HFFc6 (cell line): Measurements from ENCODE around the gene CYP2C19. TPM values are rescaled to one million over a fixed set of nuclear protein-coding genes. Genes with fewer than 3 reads are reported as not detected.
"Not testable (repeated sequence)": the region's sequence is repeated elsewhere in the genome, so short reads cannot be mapped to it uniquely, and the experiment has no call there.

Experiments used
- DNase-seq: peaks from one replicate; pipeline ENCODE4 v3.0.0-alpha.2; 2018
- H3K27ac Mint-ChIP-seq: 2 replicates; pipeline ENCODE4 v1.8.0; 2020; ENCODE audit warnings: mild to moderate bottlenecking, mixed read lengths
- H3K27me3 Mint-ChIP-seq: 2 replicates; pipeline ENCODE4 v1.8.0; 2021; ENCODE audit warnings: mild to moderate bottlenecking, moderate library complexity, mixed read lengths; ENCODE audit not compliant: insufficient read depth
- H3K36me3 Mint-ChIP-seq: 2 replicates; pipeline ENCODE4 v1.8.0; 2021; ENCODE audit warnings: low read depth, mixed read lengths
- H3K4me1 Mint-ChIP-seq: 2 replicates; pipeline ENCODE4 v1.8.0; 2020; ENCODE audit warnings: low read depth, mixed read lengths
- H3K4me3 Mint-ChIP-seq: 2 replicates; pipeline ENCODE4 v1.8.0; 2020; ENCODE audit warnings: mild to moderate bottlenecking, moderate library complexity, mixed read lengths
- H3K9me3 Mint-ChIP-seq: 2 replicates; pipeline ENCODE4 v1.8.0; 2020; ENCODE audit warnings: mild to moderate bottlenecking, mixed read lengths
- total RNA-seq, 6 experiments: library from RNA; stranded (reverse); fragmentation: NEBNext Ultra II Directional; extraction: Animal tissue kit (Norgen Biotek cat#: 25700); gene quantifications; 2 replicates in 1 of 6; 3 replicates in 5 of 6; pipeline ENCODE4 v1.2.3, GENCODE V29; 2021
- TF ChIP-seq, protein P1 (sequence below): fragments of 200-600 bp; sonication (generic); IDR thresholded peaks from 2 replicates; pipeline ENCODE4 v1.5.0; 2021; ENCODE audit warnings: antibody characterized with exemption, mild to moderate bottlenecking

The CYP2C19 gene
- total RNA-seq, 6 experiments from 2014 or later = not detected

DNA sequence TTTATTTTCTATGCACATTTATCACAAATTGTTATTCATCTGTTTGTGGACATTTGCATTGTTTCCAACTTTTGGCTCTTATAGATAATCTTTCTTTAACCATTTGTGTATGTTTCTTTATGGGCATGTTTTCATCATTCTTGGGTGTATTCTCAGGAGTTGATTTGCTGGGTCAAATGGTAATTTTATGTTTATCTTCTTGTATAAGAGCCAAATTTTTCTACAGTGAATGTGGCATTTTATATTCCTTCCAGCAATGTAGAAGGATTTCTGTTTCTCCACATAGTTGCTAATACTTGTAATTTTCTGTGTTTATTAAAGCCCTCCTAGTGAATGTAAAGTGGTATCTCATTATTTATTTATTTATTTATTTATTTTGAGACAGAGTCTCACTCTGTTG, 21.8 kb downstream of the CYP2C19 start:
- Mint-ChIP-seq H3K4me1 (no peaks in the 10 kb centered on the region), H3K36me3 (no peaks in the 10 kb centered on the region), H3K9me3 (peaks cover 16% of the 10 kb centered on the region), H3K27me3 (no peaks in the 10 kb centered on the region), H3K27ac (no peak overlapping the region), H3K4me3 (no peak overlapping the region)
- TF ChIP-seq, protein P1, sequence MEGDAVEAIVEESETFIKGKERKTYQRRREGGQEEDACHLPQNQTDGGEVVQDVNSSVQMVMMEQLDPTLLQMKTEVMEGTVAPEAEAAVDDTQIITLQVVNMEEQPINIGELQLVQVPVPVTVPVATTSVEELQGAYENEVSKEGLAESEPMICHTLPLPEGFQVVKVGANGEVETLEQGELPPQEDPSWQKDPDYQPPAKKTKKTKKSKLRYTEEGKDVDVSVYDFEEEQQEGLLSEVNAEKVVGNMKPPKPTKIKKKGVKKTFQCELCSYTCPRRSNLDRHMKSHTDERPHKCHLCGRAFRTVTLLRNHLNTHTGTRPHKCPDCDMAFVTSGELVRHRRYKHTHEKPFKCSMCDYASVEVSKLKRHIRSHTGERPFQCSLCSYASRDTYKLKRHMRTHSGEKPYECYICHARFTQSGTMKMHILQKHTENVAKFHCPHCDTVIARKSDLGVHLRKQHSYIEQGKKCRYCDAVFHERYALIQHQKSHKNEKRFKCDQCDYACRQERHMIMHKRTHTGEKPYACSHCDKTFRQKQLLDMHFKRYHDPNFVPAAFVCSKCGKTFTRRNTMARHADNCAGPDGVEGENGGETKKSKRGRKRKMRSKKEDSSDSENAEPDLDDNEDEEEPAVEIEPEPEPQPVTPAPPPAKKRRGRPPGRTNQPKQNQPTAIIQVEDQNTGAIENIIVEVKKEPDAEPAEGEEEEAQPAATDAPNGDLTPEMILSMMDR = no peak
- no peak for DNase-seq

DNA sequence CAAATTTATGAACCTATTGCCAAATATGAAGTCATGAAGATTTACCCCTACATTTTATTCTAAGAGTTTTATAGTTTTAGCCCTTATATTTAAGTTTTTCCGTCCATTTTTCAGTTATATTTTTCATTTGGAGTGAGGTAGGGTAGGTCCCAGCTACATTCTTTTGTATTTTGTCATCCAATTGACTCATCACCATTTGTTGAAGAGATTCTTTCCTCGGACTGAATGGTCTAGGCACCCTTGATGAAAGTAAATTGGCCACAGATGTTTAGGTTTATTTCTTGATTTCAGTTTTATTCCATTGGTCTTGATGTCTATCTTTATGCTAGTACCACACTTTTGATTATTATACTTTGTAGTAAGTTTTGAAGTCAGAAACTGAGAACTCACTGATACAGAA, 22.7 kb downstream of the CYP2C19 start:
- Mint-ChIP-seq H3K27ac (no peak overlapping the region), H3K9me3 (peaks cover 25% of the 10 kb centered on the region), H3K36me3 (no peaks in the 10 kb centered on the region), H3K27me3 (no peaks in the 10 kb centered on the region), H3K4me3 (no peak overlapping the region), H3K4me1 (no peaks in the 10 kb centered on the region)
- TF ChIP-seq, protein P1 = no peak
- DNase-seq = no peak

- peaks cover 73% of the 10 kb centered on the region for H3K9me3 Mint-ChIP-seq
- not testable (repeated sequence) for H3K27ac Mint-ChIP-seq
Measured at GRCh38 chr10:94800551-94800950, 38.1 kb downstream of the CYP2C19 start.

GRCh38 chr10:94803307-94803706, 40.8 kb downstream of the CYP2C19 start:
- no peaks in the 10 kb centered on the region for H3K4me1 Mint-ChIP-seq
- H3K9me3 Mint-ChIP-seq = peaks cover 56% of the 10 kb centered on the region
- H3K27ac Mint-ChIP-seq = no peak overlapping the region
- H3K36me3 Mint-ChIP-seq = 0 out of 2 replicates have a peak, but pooled peaks cover 8% of the 10 kb centered on the region
- TF ChIP-seq, protein P1 = no peak
- H3K27me3 Mint-ChIP-seq = no peaks in the 10 kb centered on the region; the same call in 1 of the 2 replicates
- no peak overlapping the region for H3K4me3 Mint-ChIP-seq
- no peak for DNase-seq

More at GRCh38 chr10:94800551-94800950, 38.1 kb downstream of the CYP2C19 start:
- H3K4me3 Mint-ChIP-seq, H3K27me3 Mint-ChIP-seq, H3K36me3 Mint-ChIP-seq, DNase-seq, H3K4me1 Mint-ChIP-seq: not testable (repeated sequence)

GRCh38 chr10:94830025-94830424, 67.5 kb downstream of the CYP2C19 start:
- not testable (repeated sequence) for H3K4me1 Mint-ChIP-seq, H3K27ac Mint-ChIP-seq, H3K27me3 Mint-ChIP-seq, H3K4me3 Mint-ChIP-seq, H3K36me3 Mint-ChIP-seq, DNase-seq
- peaks cover 37% of the 10 kb centered on the region for H3K9me3 Mint-ChIP-seq

- H3K9me3 Mint-ChIP-seq = peaks cover 49% of the 10 kb centered on the region
- TF ChIP-seq, protein P1 = no peak
- H3K4me3 Mint-ChIP-seq = no peak overlapping the region
- H3K4me1 Mint-ChIP-seq = no peaks in the 10 kb centered on the region
- DNase-seq = no peak
- H3K27me3 Mint-ChIP-seq = no peaks in the 10 kb centered on the region; the same call in 1 of the 2 replicates
- H3K27ac Mint-ChIP-seq = no peak overlapping the region
- H3K36me3 Mint-ChIP-seq = no peaks in the 10 kb centered on the region; the same call in 1 of the 2 replicates
Measured at GRCh38 chr10:94846204-94846603, 83.7 kb downstream of the CYP2C19 start.

GRCh38 chr10:94850766-94851165, 88.3 kb downstream of the CYP2C19 start:
- H3K27me3 Mint-ChIP-seq = no peaks in the 10 kb centered on the region; the same call in 1 of the 2 replicates
- TF ChIP-seq, protein P1 = no peak

More at GRCh38 chr10:94850766-94851165, 88.3 kb downstream of the CYP2C19 start:
- no peak for DNase-seq
- Mint-ChIP-seq H3K27ac (no peak overlapping the region), H3K4me3 (no peak overlapping the region), H3K4me1 (no peaks in the 10 kb centered on the region), H3K36me3 (no peaks in the 10 kb centered on the region; the same call in 1 of the 2 replicates), H3K9me3 (peaks cover 44% of the 10 kb centered on the region)
